Non-pigmented ciliary epithelial cell (primary cell): ENCODE measurements around the gene PTGER2.

ENCODE experiments used
- DNase-seq: peaks from one replicate; pipeline ENCODE4 v3.0.0-alpha.2; 2010; ENCODE audit warnings: low read depth

PTGER2 gene

DNA sequence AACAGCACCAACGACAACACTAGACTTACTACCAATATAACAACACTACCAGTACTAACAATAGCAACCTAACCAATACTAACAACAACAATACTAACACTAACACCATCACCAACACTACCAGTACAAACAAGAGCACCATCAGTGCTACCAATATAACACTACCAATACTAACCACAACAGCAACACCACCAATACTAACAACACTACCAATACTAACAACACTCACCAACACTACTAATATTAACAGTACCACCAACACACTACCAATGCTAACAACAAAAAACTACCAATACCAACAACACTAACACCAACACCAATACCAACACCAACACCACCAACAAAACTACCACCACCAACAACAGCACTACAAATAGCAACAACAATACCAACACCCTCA is 25.1 kb downstream of the PTGER2 start:
- DNase-seq = no peak

DNA sequence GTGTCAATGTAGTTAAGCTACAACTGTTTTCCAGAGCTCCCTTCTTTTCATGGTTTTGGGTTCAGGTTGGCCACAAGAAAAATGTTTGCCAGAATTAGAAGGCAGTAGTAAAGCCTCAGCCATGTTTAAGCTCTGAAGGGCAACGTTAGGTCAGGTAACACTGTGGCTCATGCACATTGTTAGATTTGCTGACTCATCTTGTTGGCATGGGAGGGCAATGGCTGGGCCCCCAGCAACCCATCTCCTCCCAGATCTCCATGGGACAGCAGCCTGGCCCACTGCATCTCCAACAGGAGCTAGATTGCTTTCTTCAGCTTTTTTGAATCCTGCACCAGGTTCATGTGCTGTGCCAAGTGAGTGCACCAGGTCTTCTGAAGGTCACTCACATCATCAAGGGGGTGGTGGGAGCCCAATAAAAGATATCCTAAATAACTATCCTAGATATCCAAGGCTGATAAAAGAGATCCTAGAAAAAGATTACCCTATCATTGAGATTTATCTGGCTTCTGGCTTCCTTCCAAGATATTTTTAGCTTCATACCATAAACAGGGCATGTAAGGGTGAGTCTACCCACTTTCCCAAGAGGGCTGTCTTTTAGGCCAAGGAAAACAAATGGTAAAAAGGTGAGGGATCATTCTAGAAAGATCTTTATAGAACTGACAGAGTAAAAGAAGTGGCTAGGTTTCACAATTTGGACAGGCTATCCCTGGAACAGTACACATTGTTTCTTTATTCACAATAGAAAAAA is 28.9 kb downstream of the PTGER2 start:
- DNase-seq = no peak

GRCh38 chr14:52346778-52347177 is 32.7 kb downstream of the PTGER2 start:
- DNase-seq = no peak

GRCh38 chr14:52348279-52348678 is 34.2 kb downstream of the PTGER2 start:
- DNase-seq = no peak

GRCh38 chr14:52348776-52349175 is 34.7 kb downstream of the PTGER2 start:
- DNase-seq = no peak

GRCh38 chr14:52349731-52350130 is 35.6 kb downstream of the PTGER2 start:
- no peak for DNase-seq

GRCh38 chr14:52350445-52350844 is 36.3 kb downstream of the PTGER2 start:
- no peak for DNase-seq

- DNase-seq = no peak
Observed at GRCh38 chr14:52351233-52352060, 37.3 kb downstream of the PTGER2 start.

DNA sequence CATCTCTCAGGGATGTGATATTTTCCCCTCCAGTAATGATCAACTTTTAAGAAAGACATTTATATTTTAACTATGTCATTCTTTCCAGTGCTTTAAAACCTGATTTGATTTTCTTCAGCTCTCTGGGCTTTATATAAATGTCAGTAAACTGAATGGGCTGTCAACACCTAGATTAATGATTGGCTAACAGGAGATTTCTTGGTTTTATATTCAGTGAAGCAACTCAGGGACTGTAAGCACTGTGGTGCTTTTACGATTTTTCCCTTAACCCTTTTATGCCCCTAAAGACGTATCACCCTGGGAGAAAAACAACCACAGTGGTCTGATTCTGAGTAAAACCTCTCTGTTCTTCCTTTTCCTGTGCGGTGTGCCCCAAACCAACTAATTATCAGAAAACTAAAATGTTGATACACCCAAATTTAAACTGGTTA is 38.0 kb downstream of the PTGER2 start:
- no peak for DNase-seq

GRCh38 chr14:52352569-52352968 is 38.5 kb downstream of the PTGER2 start:
- no peak for DNase-seq

- DNase-seq = no peak
Observed at GRCh38 chr14:52354242-52354641, 40.1 kb downstream of the PTGER2 start.

- DNase-seq = peak; percentile 90
Observed at GRCh38 chr14:52355016-52355431, 40.9 kb downstream of the PTGER2 start.

GRCh38 chr14:52355526-52355925 is 41.4 kb downstream of the PTGER2 start:
- DNase-seq = no peak

DNA sequence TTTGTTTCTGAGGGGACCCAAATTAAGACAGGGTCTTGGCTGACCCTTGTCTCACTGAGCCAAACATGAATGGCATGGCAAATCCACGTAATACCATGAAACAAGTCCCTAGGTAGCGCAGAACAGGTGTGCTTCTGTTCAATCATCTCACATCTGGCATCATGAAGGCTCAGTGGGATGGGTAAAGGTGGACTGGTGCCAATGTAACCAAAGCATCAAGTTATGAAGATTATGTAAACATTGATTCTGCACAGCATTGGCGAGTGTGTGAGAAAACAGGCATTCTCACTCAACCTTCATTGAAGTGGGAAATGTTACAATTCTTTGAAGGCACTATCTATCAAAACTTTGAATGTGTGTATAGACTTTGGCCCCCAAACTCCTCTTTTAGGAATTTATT is 41.9 kb downstream of the PTGER2 start:
- DNase-seq = no peak

DNA sequence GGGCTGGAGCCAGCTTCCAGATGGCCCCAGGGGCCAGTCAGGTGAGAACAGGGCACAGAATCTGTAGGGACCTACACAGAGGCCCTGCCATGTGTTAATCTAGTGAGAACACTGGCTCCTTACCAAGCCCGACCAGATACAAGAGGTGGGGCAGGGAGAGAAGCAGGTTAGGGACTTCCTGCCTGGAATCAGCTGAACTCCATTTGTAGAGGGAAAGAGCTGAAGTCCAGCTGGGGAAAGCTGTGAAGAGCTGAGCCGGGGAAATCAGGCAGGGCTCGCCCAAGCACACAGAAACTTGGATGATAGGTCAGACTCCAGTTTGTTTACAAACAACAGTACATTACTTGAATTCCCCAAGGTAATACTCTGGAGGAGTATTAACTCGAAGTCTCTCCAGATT is 46.7 kb downstream of the PTGER2 start:
- no peak for DNase-seq

- DNase-seq = no peak
Observed at GRCh38 chr14:52363041-52363704, 49.1 kb downstream of the PTGER2 start.

GRCh38 chr14:52363961-52364360 is 49.8 kb downstream of the PTGER2 start:
- DNase-seq = no peak

DNA sequence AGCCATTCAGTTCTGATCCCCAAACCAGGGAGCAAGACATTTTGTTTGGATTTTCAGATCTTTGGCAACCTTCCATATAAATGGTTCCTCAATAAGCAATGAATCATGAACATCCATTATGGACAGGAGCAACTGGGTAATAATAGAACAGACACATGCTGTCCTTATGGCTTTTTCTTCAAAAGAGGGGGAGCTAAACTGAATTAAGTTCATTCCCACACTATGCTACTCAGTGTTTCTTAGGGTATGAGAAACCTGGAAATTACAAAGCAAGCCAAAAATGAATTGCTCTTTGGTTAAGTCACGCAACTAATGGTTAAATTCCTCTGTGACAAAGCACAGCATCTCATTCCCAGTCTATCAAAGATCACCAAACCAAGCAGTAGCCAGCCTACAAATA is 51.0 kb downstream of the PTGER2 start:
- DNase-seq = no peak

DNA sequence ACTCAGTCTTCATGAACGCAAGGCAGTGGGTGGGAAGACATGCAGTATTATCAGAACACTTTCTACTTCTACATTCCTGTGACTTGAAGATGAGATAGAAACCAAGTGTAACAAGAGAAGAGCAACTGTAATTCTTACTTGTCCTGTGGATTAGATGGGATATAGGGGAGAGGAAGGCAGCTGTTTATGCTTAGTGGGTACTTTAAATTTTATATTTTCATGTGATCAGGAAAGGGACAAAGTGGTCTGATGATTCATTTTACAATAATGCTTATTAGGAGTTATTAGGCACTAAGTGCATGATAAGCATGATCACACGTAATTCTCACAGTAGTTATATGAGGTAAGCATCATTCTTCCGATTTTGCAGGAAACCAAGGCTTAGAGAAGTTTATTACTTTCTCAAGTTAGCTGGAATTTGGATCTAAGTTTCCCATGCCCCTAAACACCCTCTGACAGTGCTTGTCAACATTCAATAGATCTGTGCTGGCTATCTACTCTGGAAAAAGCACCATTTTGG is 52.7 kb downstream of the PTGER2 start:
- DNase-seq = no peak

- DNase-seq = no peak
Observed at GRCh38 chr14:52369305-52369801, 55.2 kb downstream of the PTGER2 start.

- no peak for DNase-seq
Observed at GRCh38 chr14:52370406-52370935, 56.4 kb downstream of the PTGER2 start.

DNA sequence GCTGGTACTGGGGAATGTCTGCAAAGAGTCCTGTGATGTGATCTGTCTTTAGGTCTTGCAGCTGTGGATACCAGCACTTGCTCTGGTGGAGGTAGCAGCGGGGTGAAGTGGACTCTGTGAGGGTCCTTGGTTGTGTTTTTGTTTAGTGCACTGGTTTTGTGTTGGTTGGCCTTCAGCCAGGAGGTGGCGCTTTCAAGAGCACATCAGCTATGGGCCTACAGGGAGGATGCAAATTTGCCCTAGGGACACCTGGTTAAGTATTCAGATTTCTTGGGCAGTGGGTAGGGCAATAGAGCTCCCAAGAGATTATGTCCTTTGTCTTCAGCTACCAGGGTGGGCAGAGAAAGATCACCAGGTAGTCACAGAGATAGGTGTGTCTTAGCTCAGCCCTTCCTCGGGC is 63.8 kb downstream of the PTGER2 start:
- no peak for DNase-seq
